ENCODE data around the gene EHD3. TPM values are rescaled to one million over a fixed set of nuclear protein-coding genes. Genes with fewer than 3 reads are reported as not detected.

EHD3 gene
- total and polyA plus RNA-seq, 3 donors from 2014 or later: 3.5 to 5.1 (median 4.5) TPM

- intact Hi-C loops (cut with DNase I; ENCODE audit: low total_unique reads): no loop called here
- Histone ChIP-seq H3K4me1 (no peaks in the 10 kb centered on the region), H3K27me3 (no peaks in the 10 kb centered on the region), H3K9me3 (no peaks in the 10 kb centered on the region), H3K36me3 (ENCODE audit: low read depth, missing control alignments) (no peaks in the 10 kb centered on the region), H3K27ac (no peak overlapping the region), H3K4me3 (no peak overlapping the region)
- WGBS, 2 donors: 86 to 87% methylated on average over 9 to 13 of the region's 13 CpGs
- TF ChIP-seq CTCF (IDR thresholded peaks at IDR 0.05) (no peak), POLR2A (IDR thresholded peaks at IDR 0.05) (no peak)
- no peak for DNase-seq
Observed at GRCh38 chr2:31253356-31254131, 19.6 kb downstream of the EHD3 start.

DNA sequence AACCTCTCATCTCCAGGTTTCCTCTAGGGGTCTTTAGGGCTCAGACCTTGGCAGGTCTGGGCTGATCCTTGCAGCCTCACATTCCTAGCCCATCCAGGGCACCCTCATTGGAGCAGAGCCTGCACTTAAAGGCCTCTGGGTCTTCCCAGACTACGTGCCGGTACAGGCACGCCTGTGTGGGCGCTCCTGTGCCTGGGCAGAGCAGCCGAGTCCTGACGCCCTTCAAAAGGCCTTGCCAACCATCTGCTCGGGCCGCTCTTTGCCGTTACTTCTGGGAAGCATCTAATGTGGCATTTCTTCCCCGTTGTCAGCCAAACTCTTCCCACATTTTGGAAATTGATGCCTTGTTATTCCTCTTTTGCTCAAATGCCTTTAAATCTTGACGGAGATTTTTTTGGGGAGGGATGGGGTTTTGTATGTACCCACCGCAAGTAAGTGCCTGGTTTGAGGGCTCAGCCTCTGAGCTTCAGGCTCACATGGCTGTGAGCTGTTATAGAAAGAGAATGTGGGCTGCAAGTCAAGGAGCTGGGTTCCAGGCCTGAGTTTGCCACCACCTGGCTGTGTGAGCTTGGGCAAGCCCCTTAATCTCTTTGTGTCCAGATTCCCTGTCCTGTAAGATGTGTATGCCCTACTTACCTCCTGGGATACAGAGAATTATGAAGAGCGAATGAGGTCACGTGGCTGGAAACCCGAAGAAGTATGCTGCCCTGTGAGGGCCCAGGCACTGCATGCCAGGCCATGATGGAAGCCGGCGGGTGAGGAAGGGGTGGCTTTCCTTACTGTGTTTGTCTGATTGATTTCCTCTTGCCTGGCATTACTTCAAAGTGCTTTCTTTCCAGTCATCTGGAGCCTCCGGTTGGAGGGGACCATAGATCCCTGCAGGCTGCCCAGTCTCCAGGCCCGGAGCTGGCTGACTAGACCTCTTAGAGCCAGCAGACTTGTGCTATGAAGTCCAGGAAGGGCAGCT is 20.6 kb downstream of the EHD3 start:
- no peak overlapping the region for H3K27ac ChIP-seq
- no peaks in the 10 kb centered on the region for H3K27me3 ChIP-seq
- no peak overlapping the region for H3K4me3 ChIP-seq
- H3K4me1 ChIP-seq: no peaks in the 10 kb centered on the region
- no peaks in the 10 kb centered on the region for H3K9me3 ChIP-seq
- intact Hi-C loops (cut with DNase I; ENCODE audit: low total_unique reads): no loop called here
- no peaks in the 10 kb centered on the region for H3K36me3 ChIP-seq (ENCODE audit: low read depth, missing control alignments)
- TF ChIP-seq CTCF (IDR thresholded peaks at IDR 0.05) (no peak), POLR2A (IDR thresholded peaks at IDR 0.05) (no peak)
- DNase-seq: no peak
- 90 to 94% methylated on average over 17 to 19 of the region's 19 CpGs for WGBS, 2 donors

DNA sequence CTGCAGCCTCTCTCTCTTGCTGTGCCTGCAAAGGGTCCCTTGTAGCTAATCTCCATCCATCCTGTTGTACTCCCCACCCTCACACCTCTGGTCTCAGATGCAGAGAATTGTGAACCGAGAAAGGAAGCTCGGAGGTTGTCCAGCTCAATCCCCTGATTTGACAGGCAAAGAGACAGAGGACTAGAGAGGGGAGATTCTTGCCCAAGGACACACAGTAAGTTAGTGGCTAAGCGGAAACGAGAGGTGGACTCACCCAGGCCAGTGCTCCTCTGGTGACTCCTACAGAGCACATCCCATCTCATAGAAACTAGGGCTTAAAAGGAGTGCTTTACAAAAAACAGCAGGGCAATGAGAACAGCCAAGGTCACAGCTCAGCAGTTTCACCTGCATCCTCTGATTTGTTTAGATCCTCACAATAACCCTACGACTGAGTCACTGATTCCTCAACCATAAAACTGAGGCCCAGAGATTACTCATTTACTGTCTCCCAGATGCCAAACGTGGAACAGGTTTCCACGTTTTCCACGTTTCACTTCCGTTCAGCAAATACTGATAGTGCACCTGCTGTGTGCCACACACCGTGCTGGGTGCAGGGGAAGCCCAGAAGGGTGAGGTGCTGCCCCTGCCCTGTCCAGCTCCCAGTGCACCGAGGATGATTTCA is 22.1 kb downstream of the EHD3 start:
- DNase-seq: no peak
- intact Hi-C loops (cut with DNase I; ENCODE audit: low total_unique reads): no loop called here
- no peaks in the 10 kb centered on the region for H3K4me1 ChIP-seq
- 85 to 87% methylated on average over 5 to 11 of the region's 11 CpGs for WGBS, 2 donors
- no peak overlapping the region for H3K27ac ChIP-seq
- H3K4me3 ChIP-seq: no peak overlapping the region
- H3K27me3 ChIP-seq: no peaks in the 10 kb centered on the region
- no peaks in the 10 kb centered on the region for H3K9me3 ChIP-seq
- TF ChIP-seq CTCF (IDR thresholded peaks at IDR 0.05): no peak
- no peak for TF ChIP-seq POLR2A (IDR thresholded peaks at IDR 0.05)
- no peaks in the 10 kb centered on the region for H3K36me3 ChIP-seq (ENCODE audit: low read depth, missing control alignments)

- intact Hi-C loops (cut with DNase I; ENCODE audit: low total_unique reads): no loop called here
- no peak overlapping the region for H3K4me3 ChIP-seq
- H3K4me1 ChIP-seq: no peaks in the 10 kb centered on the region
- WGBS, 2 donors: 88 to 89% methylated on average over 4 of the region's 4 CpGs
- TF ChIP-seq POLR2A (IDR thresholded peaks at IDR 0.05): no peak
- no peak for TF ChIP-seq CTCF (IDR thresholded peaks at IDR 0.05)
- H3K36me3 ChIP-seq (ENCODE audit: low read depth, missing control alignments): no peaks in the 10 kb centered on the region
- no peak for DNase-seq
- H3K27me3 ChIP-seq: no peaks in the 10 kb centered on the region
- H3K9me3 ChIP-seq: no peaks in the 10 kb centered on the region
- no peak overlapping the region for H3K27ac ChIP-seq
Observed at GRCh38 chr2:31256611-31257382, 22.8 kb downstream of the EHD3 start.

Data from testis (tissue), 3 donors.